ENCODE measurements around the gene HSD17B2. TPM values are rescaled to one million over a fixed set of nuclear protein-coding genes. Genes with fewer than 3 reads are reported as not detected.

Gene HSD17B2
- total RNA-seq, 1 experiment from 2014 or later: not detected

DNA sequence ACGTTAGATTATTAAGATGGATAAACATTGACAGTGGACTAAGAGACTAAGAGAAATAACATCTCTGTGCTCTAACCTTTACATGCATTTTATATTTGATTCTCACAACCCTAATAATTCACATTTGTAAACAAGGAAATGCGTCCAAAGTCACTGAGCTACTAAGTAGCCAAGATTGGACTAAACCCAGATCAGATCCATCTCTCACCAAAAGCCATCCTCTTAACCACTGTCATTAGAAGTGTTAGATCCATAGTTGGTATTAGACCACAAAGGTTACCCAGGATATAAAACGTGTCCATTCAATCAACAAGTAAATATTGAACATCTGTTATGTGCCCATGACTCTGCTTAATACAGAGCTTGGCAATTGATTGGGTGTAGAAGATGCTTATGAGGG is 5.2 kb downstream of the HSD17B2 start:
- Histone ChIP-seq H3K4me2 (ENCODE audit: low read length) (no peak overlapping the region), H3K36me3 (ENCODE audit: control insufficient read depth in 1 of 2, insufficient read depth in 2 of 2, low read length in 2 of 2) (no peaks in the 10 kb centered on the region), H3K27ac (ENCODE audit: low read depth, low read length) (no peak overlapping the region), H3K4me1 (ENCODE audit: control insufficient read depth in 1 of 2, insufficient read depth in 2 of 2, low read length in 2 of 2) (peaks cover 0 to 5% of the 10 kb centered on the region in 2 experiments; a peak in 1 of 4 replicates), H3K79me2 (ENCODE audit: insufficient read depth, low read length) (no peaks in the 10 kb centered on the region), H3K9ac (ENCODE audit: low read length) (no peak overlapping the region), H4K20me1 (ENCODE audit: insufficient read depth) (no peaks in the 10 kb centered on the region), H3K4me3 (replicated peaks in 1 of 2; ENCODE audit: low read depth in 1 of 2, low read length in 2 of 2) (no peak overlapping the region), H2AFZ (ENCODE audit: low read depth, low read length, poor library complexity, severe bottlenecking) (no peak overlapping the region), H3K9me3 (ENCODE audit: control insufficient read depth in 1 of 2, insufficient read depth in 1 of 2, low read depth in 1 of 2, low read length in 2 of 2) (no peaks in the 10 kb centered on the region), H3K27me3 (ENCODE audit: insufficient read depth, low read length) (peaks cover 52% of the 10 kb centered on the region), H3K9me2 (ENCODE audit: insufficient read depth) (no peaks in the 10 kb centered on the region)
- ATAC-seq (no peak), DNase-seq (ENCODE audit: low read depth, low spot score) (no peak)
- POLR2A ChIA-PET: no interaction called here
- intact Hi-C loops (cut with micrococcal nuclease): no loop called here
- no TSS peak for BruUV-seq (replicated peaks)
- TF ChIP-seq POLR2A (IDR thresholded peaks at IDR 0.05; ENCODE audit: borderline replicate concordance, extremely low read depth, insufficient read depth, insufficient read length) (no peak), ZNF274 (IDR thresholded peaks at IDR 0.05; ENCODE audit: low read depth, low read length) (no peak)
- CTCF ChIA-PET: interaction anchor here (1.3 kb wide), 1 partner anchor 43 kb away, joined by 3 read pairs; no protein-coding TSS in a partner anchor
- RAD21 ChIA-PET (ENCODE audit: low non-redundant PET in 1 of 2, low total read pairs in 2 of 2, uncharacterized antibody in 2 of 2, unreplicated experiment in 2 of 2): no interaction called here

DNA sequence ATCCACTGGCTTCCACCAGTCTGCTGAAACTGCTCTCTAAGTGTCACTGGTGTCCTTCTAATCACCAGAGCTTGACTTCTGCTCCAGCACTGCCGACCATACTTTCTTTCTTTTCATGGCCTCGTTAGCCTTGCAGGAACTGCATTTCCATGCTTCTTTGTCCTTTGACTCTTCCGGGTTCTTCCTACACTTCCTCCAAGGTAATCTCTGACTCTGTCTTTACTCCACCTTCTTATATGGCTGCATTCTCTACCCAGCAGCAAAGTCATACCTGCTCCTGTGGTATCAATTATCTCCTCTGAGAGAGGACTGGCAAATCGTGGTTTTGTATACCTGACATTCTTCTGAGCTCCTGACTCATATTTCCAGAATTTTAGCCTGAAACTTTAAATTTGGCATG is 6.5 kb downstream of the HSD17B2 start:
- no peaks in the 10 kb centered on the region for H3K36me3 ChIP-seq (ENCODE audit: control insufficient read depth in 1 of 2, insufficient read depth in 2 of 2, low read length in 2 of 2)
- H4K20me1 ChIP-seq (ENCODE audit: insufficient read depth): no peaks in the 10 kb centered on the region
- no peak overlapping the region for H3K4me2 ChIP-seq (ENCODE audit: low read length)
- ChIA-PET CTCF (no interaction called here), RAD21 (ENCODE audit: low non-redundant PET in 1 of 2, low total read pairs in 2 of 2, uncharacterized antibody in 2 of 2, unreplicated experiment in 2 of 2) (interaction anchor here in 1 of 2 experiments (0.7 kb wide), 1 partner anchor 189 kb away, joined by 3 read pairs; no protein-coding TSS in a partner anchor), POLR2A (no interaction called here)
- TF ChIP-seq EZH2 (IDR thresholded peaks at IDR 0.05) (no peak), POLR2AphosphoS5 (IDR thresholded peaks at IDR 0.05; ENCODE audit: low read depth, low read length) (no peak), EZH2phosphoT487 (IDR thresholded peaks at IDR 0.05; ENCODE audit: borderline replicate concordance) (no peak), YY1 (IDR thresholded peaks at IDR 0.05; ENCODE audit: extremely low read depth, insufficient replicate concordance, low read depth, low read length) (no peak), ZNF274 (IDR thresholded peaks at IDR 0.05; ENCODE audit: low read depth, low read length) (no peak), EGR1 (IDR thresholded peaks at IDR 0.05; ENCODE audit: low read depth) (no peak), CEBPB (IDR thresholded peaks at IDR 0.05; ENCODE audit: low read depth) (no peak), FOSL1 (IDR thresholded peaks at IDR 0.05; ENCODE audit: low read depth) (no peak)
- TF ChIP-seq, protein P1, sequence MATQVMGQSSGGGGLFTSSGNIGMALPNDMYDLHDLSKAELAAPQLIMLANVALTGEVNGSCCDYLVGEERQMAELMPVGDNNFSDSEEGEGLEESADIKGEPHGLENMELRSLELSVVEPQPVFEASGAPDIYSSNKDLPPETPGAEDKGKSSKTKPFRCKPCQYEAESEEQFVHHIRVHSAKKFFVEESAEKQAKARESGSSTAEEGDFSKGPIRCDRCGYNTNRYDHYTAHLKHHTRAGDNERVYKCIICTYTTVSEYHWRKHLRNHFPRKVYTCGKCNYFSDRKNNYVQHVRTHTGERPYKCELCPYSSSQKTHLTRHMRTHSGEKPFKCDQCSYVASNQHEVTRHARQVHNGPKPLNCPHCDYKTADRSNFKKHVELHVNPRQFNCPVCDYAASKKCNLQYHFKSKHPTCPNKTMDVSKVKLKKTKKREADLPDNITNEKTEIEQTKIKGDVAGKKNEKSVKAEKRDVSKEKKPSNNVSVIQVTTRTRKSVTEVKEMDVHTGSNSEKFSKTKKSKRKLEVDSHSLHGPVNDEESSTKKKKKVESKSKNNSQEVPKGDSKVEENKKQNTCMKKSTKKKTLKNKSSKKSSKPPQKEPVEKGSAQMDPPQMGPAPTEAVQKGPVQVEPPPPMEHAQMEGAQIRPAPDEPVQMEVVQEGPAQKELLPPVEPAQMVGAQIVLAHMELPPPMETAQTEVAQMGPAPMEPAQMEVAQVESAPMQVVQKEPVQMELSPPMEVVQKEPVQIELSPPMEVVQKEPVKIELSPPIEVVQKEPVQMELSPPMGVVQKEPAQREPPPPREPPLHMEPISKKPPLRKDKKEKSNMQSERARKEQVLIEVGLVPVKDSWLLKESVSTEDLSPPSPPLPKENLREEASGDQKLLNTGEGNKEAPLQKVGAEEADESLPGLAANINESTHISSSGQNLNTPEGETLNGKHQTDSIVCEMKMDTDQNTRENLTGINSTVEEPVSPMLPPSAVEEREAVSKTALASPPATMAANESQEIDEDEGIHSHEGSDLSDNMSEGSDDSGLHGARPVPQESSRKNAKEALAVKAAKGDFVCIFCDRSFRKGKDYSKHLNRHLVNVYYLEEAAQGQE (IDR thresholded peaks at IDR 0.05; ENCODE audit: low read depth): no peak
- TF ChIP-seq, protein P2, sequence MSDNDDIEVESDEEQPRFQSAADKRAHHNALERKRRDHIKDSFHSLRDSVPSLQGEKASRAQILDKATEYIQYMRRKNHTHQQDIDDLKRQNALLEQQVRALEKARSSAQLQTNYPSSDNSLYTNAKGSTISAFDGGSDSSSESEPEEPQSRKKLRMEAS (IDR thresholded peaks at IDR 0.05): no peak
- TF ChIP-seq, protein P3, sequence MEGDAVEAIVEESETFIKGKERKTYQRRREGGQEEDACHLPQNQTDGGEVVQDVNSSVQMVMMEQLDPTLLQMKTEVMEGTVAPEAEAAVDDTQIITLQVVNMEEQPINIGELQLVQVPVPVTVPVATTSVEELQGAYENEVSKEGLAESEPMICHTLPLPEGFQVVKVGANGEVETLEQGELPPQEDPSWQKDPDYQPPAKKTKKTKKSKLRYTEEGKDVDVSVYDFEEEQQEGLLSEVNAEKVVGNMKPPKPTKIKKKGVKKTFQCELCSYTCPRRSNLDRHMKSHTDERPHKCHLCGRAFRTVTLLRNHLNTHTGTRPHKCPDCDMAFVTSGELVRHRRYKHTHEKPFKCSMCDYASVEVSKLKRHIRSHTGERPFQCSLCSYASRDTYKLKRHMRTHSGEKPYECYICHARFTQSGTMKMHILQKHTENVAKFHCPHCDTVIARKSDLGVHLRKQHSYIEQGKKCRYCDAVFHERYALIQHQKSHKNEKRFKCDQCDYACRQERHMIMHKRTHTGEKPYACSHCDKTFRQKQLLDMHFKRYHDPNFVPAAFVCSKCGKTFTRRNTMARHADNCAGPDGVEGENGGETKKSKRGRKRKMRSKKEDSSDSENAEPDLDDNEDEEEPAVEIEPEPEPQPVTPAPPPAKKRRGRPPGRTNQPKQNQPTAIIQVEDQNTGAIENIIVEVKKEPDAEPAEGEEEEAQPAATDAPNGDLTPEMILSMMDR (IDR thresholded peaks at IDR 0.05 in 2 of 3, conservative IDR thresholded peaks at IDR 0.05 in 1 of 3; ENCODE audit: borderline replicate concordance in 1 of 3, insufficient read depth in 1 of 3, low read depth in 2 of 3, low read length in 2 of 3): no peak
- H3K4me1 ChIP-seq (ENCODE audit: control insufficient read depth in 1 of 2, insufficient read depth in 2 of 2, low read length in 2 of 2): peaks cover 0 to 5% of the 10 kb centered on the region in 2 experiments; a peak in 1 of 4 replicates
- BruUV-seq (replicated peaks): no TSS peak
- H3K79me2 ChIP-seq (ENCODE audit: insufficient read depth, low read length): no peaks in the 10 kb centered on the region
- no peak overlapping the region for H3K9ac ChIP-seq (ENCODE audit: low read length)
- intact Hi-C loops (cut with micrococcal nuclease): no loop called here
- DNase-seq (ENCODE audit: low read depth, low spot score): no peak
- no peak overlapping the region for H2AFZ ChIP-seq (ENCODE audit: low read depth, low read length, poor library complexity, severe bottlenecking)
- H3K27me3 ChIP-seq (ENCODE audit: insufficient read depth, low read length): peaks cover 48% of the 10 kb centered on the region
- H3K27ac ChIP-seq (ENCODE audit: low read depth, low read length): no peak overlapping the region
- no peak for ATAC-seq
- H3K9me2 ChIP-seq (ENCODE audit: insufficient read depth): no peaks in the 10 kb centered on the region
- no peak overlapping the region for H3K4me3 ChIP-seq (replicated peaks in 1 of 2; ENCODE audit: low read depth in 1 of 2, low read length in 2 of 2)
- H3K9me3 ChIP-seq (ENCODE audit: control insufficient read depth in 1 of 2, insufficient read depth in 1 of 2, low read depth in 1 of 2, low read length in 2 of 2): no peaks in the 10 kb centered on the region
